Activated CD4-positive, alpha-beta T cell treated with anti-CD3 and anti-CD28 coated beads for 48 hours (primary cell): Measurements from ENCODE around the gene RNF212.

Experiments
- DNase-seq: peaks from one replicate; pipeline ENCODE4 v3.0.0-alpha.2; 2020

RNF212 gene

DNA sequence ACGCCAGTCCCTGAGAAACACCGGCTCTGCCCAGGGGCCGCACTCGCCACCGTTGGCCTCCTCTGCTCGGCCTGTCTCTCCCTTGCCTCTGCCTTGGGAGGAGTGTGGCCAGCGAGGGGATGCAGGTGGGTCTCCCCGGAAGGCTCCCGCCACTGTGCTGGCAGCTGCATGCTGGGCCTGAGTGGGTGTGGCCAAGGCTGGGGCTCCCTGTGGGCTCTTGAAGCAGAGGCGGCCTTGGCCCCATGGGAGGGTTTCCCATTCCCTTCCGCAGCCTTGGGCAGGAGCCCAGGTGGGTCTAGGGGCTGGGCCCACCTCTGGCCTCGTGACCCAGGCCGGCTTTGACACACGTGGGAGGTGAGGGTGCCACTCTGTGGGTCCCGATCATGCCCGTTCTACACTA is 82.8 kb downstream of the RNF212 start:
- no peak for DNase-seq

DNA sequence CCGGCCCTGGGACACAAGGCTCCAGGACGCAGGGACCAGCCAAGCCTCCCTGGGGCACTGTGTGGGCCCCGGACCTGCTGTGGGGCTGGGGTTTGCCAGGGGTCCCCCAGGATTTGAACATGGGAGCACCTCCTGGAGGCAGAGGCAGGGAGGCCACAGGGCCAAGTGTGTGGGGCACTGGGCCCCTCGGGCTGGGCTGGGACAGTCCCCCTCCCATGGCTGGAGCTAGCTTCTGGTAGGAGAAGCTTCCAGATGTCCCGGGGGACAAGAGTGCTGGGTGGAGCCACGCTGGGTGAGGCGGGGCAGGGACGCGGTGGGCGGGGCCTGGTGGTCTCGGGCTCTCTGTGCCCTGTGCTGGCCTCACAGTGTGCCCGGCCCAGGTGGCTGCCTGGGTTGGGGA is 83.3 kb downstream of the RNF212 start:
- DNase-seq = no peak

DNA sequence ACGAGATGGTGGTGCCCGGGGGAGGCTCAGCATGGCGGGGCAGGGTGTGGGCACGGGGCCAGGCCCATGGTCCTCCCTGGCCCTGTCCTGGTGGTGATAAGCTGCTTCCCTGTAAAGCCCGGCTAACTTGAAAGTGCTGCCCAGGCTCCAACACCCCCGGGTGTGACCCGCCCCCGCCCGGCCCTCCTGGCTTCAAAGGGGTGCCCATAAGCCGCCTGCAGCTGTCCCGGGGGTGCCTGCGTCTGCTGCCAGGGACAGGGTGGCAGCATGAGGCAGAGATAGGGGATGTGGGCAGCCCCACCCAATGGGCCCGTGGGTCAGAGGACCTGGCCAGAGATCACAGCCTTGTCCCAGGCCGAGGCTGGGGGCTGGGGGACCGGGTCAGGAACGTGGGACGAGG is 83.8 kb downstream of the RNF212 start:
- DNase-seq = no peak

- DNase-seq = no peak
Observed at GRCh38 chr4:1028574-1029220, 84.7 kb downstream of the RNF212 start.

- DNase-seq = no peak
Observed at GRCh38 chr4:1027915-1028238, 85.5 kb downstream of the RNF212 start.

GRCh38 chr4:1027219-1027914 is 86.0 kb downstream of the RNF212 start:
- DNase-seq = no peak

DNA sequence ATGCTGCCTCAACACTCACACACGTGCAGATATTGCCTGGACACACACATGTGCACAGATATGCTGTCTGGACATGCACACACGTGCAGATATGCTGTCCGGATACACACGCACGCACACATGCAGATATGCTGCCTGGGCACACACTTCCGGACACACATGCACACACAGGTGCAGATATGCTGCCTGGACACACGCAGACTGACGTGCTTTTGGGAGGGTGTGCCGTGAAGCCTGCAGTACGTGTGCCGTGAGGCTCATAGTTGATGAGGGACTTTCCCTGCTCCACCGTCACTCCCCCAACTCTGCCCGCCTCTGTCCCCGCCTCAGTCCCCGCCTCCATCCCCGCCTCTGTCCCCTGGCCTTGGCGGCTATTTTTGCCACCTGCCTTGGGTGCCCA is 87.2 kb downstream of the RNF212 start:
- peak; percentile 63 for DNase-seq

GRCh38 chr4:1024882-1025545 is 88.3 kb downstream of the RNF212 start:
- DNase-seq = no peak

GRCh38 chr4:1023895-1024740 is 89.2 kb downstream of the RNF212 start:
- DNase-seq = no peak

DNA sequence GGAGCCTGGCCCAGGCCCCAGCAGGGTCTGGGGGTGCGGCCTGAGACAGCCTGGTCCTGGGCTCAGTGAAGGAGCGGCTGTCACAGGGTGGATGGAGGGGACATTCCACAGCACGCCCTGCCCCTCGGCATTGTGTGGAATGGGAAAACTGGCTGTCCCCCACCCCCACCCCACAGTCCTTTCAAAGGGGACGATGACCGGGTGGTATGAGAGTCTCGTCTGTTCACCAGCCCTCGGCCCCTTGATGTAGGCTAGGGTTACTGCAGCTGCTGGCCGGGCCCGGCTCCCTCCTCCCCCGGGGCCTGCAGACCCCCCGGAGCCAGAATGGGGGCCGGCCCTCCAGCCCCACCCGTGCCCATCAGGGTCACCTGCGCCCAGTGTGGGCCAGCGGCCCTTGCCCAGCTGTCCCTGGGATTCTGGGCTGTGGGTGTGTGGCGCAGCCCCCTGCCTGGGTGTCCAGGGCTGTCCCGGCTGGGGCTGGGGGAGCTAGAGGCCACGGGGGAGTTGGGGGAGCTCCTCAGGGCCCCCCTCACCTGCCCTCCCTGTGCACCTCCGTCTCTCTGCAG is 90.2 kb downstream of the RNF212 start:
- no peak for DNase-seq

DNA sequence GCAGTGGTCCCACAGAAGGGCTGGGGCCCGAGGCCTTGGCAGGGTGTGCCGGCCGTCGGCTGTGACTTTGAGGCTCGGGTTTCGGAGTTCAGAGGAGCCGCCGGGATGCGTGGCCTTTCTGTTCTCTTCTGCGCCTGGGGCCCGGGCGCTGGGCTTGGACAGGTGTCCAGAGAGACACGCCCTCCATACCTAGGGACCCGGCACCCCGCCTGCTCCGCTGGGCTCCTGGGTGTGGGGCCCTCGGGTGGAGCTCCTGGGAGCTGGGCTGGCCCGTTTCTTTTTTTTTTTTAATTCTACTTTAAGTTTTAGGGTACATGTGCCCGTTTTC is 90.7 kb downstream of the RNF212 start:
- DNase-seq = no peak

DNA sequence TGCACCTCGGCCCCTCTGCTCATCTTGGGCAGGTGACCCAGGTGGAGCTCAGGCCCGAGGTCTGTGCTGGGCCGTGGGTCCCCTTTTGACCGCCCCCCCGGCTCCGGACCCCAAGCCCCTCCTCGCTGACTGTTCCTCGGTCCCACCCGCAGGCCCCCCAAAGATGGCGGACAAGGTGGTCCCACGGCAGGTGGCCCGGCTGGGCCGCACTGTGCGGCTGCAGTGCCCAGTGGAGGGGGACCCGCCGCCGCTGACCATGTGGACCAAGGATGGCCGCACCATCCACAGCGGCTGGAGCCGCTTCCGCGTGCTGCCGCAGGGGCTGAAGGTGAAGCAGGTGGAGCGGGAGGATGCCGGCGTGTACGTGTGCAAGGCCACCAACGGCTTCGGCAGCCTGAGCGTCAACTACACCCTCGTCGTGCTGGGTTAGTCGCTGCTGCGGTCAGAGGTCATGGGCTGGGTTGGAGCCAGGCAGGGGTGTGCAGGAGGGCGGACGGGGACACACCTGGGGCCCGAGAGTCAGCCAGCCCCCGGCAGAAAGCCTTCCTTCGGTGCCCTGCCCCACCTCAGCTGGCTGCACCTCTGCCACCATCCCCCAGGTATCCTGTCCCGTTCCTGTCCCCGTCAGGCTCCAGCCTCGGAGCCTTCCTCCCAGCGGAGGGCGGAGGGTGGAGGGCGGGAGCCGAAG is 91.2 kb downstream of the RNF212 start:
- no peak for DNase-seq
